Measurements from ENCODE around the gene MAP3K7CL. TPM values are rescaled to one million over a fixed set of nuclear protein-coding genes. Genes with fewer than 3 reads are reported as not detected.

The MAP3K7CL gene
- total RNA-seq, 4 donors from 2014 or later = 4.9 to 13.3 (median 6.8) TPM

GRCh38 chr21:29186246-29186645, 55.8 kb downstream of the MAP3K7CL start:
- TF ChIP-seq CTCF (IDR thresholded peaks at IDR 0.05; ENCODE audit: low read depth) = no peak

GRCh38 chr21:29187944-29188343, 57.5 kb downstream of the MAP3K7CL start:
- TF ChIP-seq CTCF (IDR thresholded peaks at IDR 0.05; ENCODE audit: low read depth) = no peak

- no peak for TF ChIP-seq CTCF (IDR thresholded peaks at IDR 0.05; ENCODE audit: low read depth)
Measured at GRCh38 chr21:29189353-29189752, 58.9 kb downstream of the MAP3K7CL start.

GRCh38 chr21:29190923-29191331, 60.5 kb downstream of the MAP3K7CL start:
- TF ChIP-seq CTCF (IDR thresholded peaks at IDR 0.05; ENCODE audit: low read depth) = no peak

GRCh38 chr21:29193072-29193471, 62.6 kb downstream of the MAP3K7CL start:
- TF ChIP-seq CTCF (IDR thresholded peaks at IDR 0.05; ENCODE audit: low read depth) = no peak

- no peak for TF ChIP-seq CTCF (IDR thresholded peaks at IDR 0.05; ENCODE audit: low read depth)
Measured at GRCh38 chr21:29193901-29194300, 63.5 kb downstream of the MAP3K7CL start.

- no peak for TF ChIP-seq CTCF (IDR thresholded peaks at IDR 0.05; ENCODE audit: low read depth)
Measured at GRCh38 chr21:29194342-29194741, 63.9 kb downstream of the MAP3K7CL start.
